HL-60 (cell line): ENCODE measurements around the gene TMEM59.
A peak's percentile ranks its signal among the peaks of the same experiment; 100 is the strongest.
"Not testable (repeated sequence)": the region's sequence is repeated elsewhere in the genome, so short reads cannot be mapped to it uniquely, and the experiment has no call there.

ENCODE experiments used
- DNase-seq, 2 experiments: peaks; one replicate each; pipeline ENCODE4 v3.0.0-alpha.2; 2010 to 2020; ENCODE audit warnings: low read depth in 1 of 2, low spot score in 1 of 2
- H3K27ac ChIP-seq: fragments of 250-450 bp; sonication (Bioruptor Pico); replicated peaks from 2 replicates; pipeline ENCODE4 v1.5.1; 2020; ENCODE audit warnings: mild to moderate bottlenecking, moderate library complexity
- H3K27me3 ChIP-seq: fragments of 250-450 bp; sonication (Bioruptor Pico); 2 replicates; pipeline ENCODE4 v1.5.1; 2021; ENCODE audit warnings: mild to moderate bottlenecking, moderate library complexity; ENCODE audit not compliant: insufficient read depth, poor library complexity, severe bottlenecking
- H3K4me3 ChIP-seq: replicated peaks from 2 replicates; pipeline ENCODE4 v1.5.1; 2011; ENCODE audit warnings: mild to moderate bottlenecking, control low read depth, low read length; ENCODE audit not compliant: insufficient read depth
- CTCF ChIP-seq: IDR thresholded peaks from one replicate; pipeline ENCODE4 v1.5.1; 2011; ENCODE audit warnings: low read length, control low read depth, inconsistent platforms; ENCODE audit not compliant: insufficient read depth
- GABPA ChIP-seq: IDR thresholded peaks from 2 replicates; pipeline ENCODE4 v1.6.1; 2012; ENCODE audit warnings: low read depth
- POLR2AphosphoS5 ChIP-seq: IDR thresholded peaks from 2 replicates; pipeline ENCODE4 v1.6.1; 2012; ENCODE audit warnings: low read depth
- REST ChIP-seq: IDR thresholded peaks from 2 replicates; pipeline ENCODE4 v1.6.1; 2012; ENCODE audit warnings: low read depth; ENCODE audit not compliant: insufficient replicate concordance
- SPI1 ChIP-seq: IDR thresholded peaks from 2 replicates; pipeline ENCODE4 v1.6.1; 2012; ENCODE audit warnings: low read depth, mild to moderate bottlenecking, borderline replicate concordance

The TMEM59 gene

GRCh38 chr1:54027848-54028247 is 25.2 kb downstream of the TMEM59 start:
- H3K27me3 ChIP-seq: no peaks in the 10 kb centered on the region
- no peak for DNase-seq
- TF ChIP-seq SPI1 (no peak), CTCF (no peak), POLR2AphosphoS5 (no peak), REST (no peak), GABPA (no peak)
- H3K27ac ChIP-seq: no peak overlapping the region
- no peak overlapping the region for H3K4me3 ChIP-seq

GRCh38 chr1:54024811-54025210 is 28.2 kb downstream of the TMEM59 start:
- H3K4me3 ChIP-seq, H3K27ac ChIP-seq, DNase-seq, H3K27me3 ChIP-seq: not testable (repeated sequence)

- TF ChIP-seq POLR2AphosphoS5: no peak
- TF ChIP-seq GABPA: no peak
- no peak for TF ChIP-seq CTCF
- TF ChIP-seq SPI1: no peak
- TF ChIP-seq REST: no peak
- H3K27me3 ChIP-seq: no peaks in the 10 kb centered on the region
- H3K27ac ChIP-seq: no peak overlapping the region
- H3K4me3 ChIP-seq: no peak overlapping the region
- DNase-seq: no peak
Measured at GRCh38 chr1:54024358-54024757, 28.6 kb downstream of the TMEM59 start.

GRCh38 chr1:54019562-54020176 is 33.3 kb downstream of the TMEM59 start:
- DNase-seq: peak in 1 of 2 experiments; percentile 3
- not testable (repeated sequence) for H3K4me3 ChIP-seq, H3K27me3 ChIP-seq, H3K27ac ChIP-seq

GRCh38 chr1:54018635-54019034 is 34.4 kb downstream of the TMEM59 start:
- Histone ChIP-seq H3K27me3 (no peaks in the 10 kb centered on the region), H3K4me3 (no peak overlapping the region), H3K27ac (no peak overlapping the region)
- TF ChIP-seq CTCF: no peak
- TF ChIP-seq POLR2AphosphoS5: no peak
- TF ChIP-seq SPI1: no peak
- no peak for TF ChIP-seq REST
- TF ChIP-seq GABPA: no peak
- no peak for DNase-seq
